GM13977 (cell line): ENCODE results near the gene CARD19.

ENCODE experiments used
- DNase-seq: peaks from one replicate; pipeline ENCODE4 v3.0.0; 2012; ENCODE audit warnings: low spot score
- CTCF ChIP-seq: IDR thresholded peaks from 2 replicates; pipeline ENCODE4 v1.5.1; 2012; ENCODE audit warnings: mild to moderate bottlenecking, control low read depth; ENCODE audit not compliant: insufficient read depth; ENCODE audit errors: extremely low read depth, missing control alignments
- in situ Hi-C: fragments of 300-500 bp; cut with MboI; formaldehyde crosslinking; loops from one replicate; pipeline ENCODE4 v1.12.0; 2022; ENCODE audit warnings: low sequenced_read_pairs, low pct_unique_long_range_greater_than_20kb, mixed read lengths, inconsistent platforms; ENCODE audit not compliant: unreplicated experiment

Gene CARD19

GRCh38 chr9:93092251-93092991 is 3.6 kb upstream of the CARD19 start:
- TF ChIP-seq CTCF = no peak
- in situ Hi-C loops = no loop called here
- no peak for DNase-seq

- in situ Hi-C loops = no loop called here
- DNase-seq = no peak
- TF ChIP-seq CTCF = no peak
Observed at GRCh38 chr9:93093127-93093876, 2.7 kb upstream of the CARD19 start.

- no peak for TF ChIP-seq CTCF
- DNase-seq = peak; percentile 43
- in situ Hi-C loops = no loop called here
Observed at GRCh38 chr9:93093877-93094657, 1.9 kb upstream of the CARD19 start.

DNA sequence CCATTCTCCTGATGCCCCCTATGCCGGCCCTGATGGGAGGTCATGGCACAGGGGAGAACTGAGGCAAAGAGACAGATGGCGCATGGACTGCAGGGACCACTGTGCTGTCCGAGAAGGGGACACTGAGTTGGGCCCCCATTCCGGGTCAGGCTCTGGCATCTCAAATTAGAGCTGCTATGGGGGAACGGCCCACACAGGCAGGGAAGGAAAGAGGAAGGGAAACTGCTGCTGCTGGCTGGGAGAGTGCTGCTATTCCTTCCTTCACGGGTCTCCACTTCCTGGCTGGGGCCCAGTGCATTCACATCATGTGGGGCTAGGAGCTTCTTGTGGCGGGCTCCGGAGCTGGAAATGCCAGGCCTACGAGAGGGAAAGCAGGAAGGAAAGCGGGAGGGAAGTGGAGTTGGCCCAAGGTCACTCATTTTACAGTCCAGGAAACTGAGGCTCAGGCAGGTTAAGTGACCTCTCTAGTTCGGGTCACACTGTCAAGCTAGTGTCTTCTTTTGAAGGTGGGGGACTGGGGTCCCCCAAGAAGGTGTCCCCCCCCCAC is 1.3 kb upstream of the CARD19 start:
- in situ Hi-C loops = no loop called here
- DNase-seq = peak; percentile 46
- TF ChIP-seq CTCF = no peak

- DNase-seq = peak; percentile 100
- no peak for TF ChIP-seq CTCF
- in situ Hi-C loops = no loop called here
Observed at GRCh38 chr9:93095205-93096130, 549 bp upstream of the CARD19 start.
